Hippocampal formation (tissue), 2 donors: ENCODE results near the gene DHX16.
A peak's percentile ranks its signal among the peaks of the same experiment; 100 is the strongest.

Experiments used
- DNase-seq, 2 donors: peaks; one replicate each; lab custom pipeline; 2025; lab: John Stamatoyannopoulos, UW

DHX16 gene

GRCh38 chr6:30626484-30627366 is 46.1 kb downstream of the DHX16 start, which contains the start of gene ATAT1:
Gene ATAT1, plus strand, starts transcription at chr6:30626874.
- peak; percentile 86 to 87 for DNase-seq

- no peak for DNase-seq
These were observed 47.3 kb downstream of the DHX16 start for GRCh38 chr6:30625511-30625910.

- no peak for DNase-seq
These were observed 53.2 kb downstream of the DHX16 start for GRCh38 chr6:30619561-30619960.

DNA sequence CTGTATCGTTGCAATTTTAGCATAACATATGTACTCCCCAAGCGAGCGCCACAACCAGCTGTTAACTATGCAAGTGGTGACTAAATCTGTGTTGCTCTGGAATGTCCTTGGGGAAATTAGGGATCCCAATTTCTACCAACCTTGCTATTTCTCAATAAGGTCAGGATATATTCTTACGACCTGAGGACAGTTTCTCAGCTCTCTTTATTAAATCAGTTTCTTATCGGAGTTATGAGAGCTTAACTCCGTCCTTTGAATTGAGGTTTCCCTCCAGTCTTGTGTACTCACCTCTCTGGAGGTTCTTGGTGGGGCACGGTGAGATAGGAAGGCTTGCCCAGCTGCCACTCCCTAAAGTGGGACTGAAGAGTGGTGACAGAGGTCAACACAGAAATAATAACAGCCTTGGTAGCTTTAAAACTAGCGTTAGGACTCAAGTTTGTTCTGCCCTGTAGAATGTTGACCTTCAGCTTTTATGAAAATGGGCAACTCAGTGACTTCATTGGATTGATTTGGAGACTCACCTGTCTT is 54.5 kb downstream of the DHX16 start:
- no peak for DNase-seq

DNA sequence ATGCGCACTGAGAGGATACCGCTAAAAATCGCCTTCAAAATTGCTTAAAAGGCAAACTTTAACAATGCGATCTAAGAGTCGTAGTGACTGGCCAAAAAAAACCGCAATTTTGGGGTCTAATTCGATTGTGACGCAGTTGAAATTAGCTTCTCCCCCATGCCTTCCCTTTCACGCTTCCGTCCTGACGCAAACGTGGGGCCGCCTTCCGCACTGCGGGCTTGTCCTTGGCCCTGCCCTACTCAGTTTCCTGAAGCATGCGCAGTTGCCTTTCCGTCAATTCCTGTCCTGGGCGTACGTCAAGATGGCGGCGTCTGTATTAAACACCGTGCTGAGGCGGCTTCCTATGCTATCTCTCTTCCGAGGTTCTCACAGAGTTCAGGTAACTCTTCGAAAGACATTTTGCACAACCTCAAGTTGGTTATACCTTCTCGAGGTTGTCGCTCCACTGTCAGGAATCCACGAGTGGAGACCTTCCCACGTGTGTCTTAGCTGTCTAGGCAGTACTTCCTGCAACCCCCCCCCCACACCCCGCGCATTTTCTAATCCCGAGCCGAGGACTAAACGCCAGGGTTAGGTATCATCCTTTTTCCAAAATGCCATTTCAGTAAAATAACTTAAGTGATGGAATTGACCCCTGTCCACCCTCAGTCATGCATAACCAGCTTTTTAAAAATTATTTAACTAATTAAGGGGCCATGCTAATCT is 55.1 kb downstream of the DHX16 start, which contains the start of gene MRPS18B:
Gene MRPS18B, plus strand, starts transcription at position 276 of the 705 bp plus-strand sequence. Its CDS starts 26 bp downstream, at position 302.
- DNase-seq, result peak; percentile 95 to 97

DNA sequence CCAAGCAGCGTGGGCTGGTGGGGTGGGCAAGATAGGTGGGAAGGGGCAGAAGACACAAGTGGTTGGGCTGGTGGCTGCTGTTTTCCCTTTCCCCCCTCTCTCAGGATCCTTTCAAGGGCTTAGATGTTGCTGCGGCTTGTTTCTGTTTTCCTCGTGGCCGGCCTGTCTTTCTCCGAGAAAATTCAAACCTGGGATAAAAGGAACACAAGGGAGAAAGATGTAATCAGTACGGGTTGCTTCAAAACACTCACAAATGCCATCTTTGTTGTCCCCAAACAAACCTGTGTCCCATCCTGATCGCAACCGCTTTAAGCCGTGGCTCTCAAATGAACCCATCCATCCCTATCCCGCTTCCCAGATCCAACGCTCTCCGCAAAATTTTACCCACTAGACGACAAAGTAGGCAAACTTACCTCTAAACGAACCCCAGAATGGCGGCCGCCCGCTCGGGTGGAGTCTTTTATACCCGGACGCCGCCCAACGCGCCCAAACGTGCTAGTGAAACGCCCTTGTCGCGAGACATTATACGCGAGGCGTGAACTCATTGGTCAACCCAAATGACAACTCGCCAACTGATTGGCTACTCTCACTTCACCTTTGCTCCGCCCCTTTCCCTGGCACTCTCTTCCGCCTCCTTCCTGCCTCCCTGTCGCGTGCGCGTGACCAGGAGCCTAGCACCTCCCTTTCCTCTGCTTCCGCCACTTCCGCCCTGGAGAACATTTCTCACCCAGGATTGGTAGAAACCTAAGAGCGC is 55.8 kb downstream of the DHX16 start, which contains the start of gene PPP1R10:
Gene PPP1R10, minus strand, starts transcription at position 433 of the 754 bp plus-strand sequence. CDS start 7,299 bp downstream, outside the sequence.
- peak; percentile 98 to 99 for DNase-seq

DNA sequence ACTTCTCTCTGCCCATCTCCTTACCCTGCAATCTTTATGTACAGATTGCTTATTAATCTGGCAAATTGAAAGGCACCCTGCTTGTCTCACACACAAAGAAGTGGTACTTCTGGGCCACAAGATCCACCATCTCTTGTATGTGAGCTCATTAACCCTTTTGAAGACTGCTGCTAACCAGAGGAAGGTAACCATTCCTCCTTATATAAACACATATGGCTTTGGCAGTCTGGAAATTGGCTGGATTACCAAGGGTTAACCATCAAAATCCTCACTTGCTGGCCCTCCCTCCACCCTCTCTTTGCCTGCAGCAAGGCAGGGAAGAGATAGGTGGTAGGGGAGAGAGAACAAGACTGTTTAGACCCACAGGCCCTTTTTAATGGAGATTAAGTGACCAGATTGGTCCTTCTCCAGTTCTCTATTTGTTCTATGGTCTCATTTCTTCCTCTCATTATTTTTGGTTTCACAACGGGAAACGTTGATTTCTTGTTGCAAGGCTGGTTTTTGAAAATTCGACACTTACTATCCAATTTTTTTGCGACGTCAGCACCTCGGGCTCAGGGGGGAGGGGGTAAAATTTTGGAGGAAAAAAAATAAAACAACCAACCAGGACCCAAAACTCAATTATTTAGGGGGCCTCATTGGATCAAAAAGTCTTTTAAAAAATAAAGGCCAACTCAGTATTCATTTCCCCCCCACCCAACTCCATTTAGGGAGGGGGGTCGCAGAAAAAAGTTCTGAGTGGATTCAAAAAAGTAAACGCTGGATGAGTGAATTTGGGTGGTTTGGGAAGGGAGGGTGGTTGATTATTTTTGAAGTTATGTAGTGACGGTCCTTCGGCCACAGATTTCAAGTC is 56.6 kb downstream of the DHX16 start:
- DNase-seq, result peak; percentile 7 to 24

DNA sequence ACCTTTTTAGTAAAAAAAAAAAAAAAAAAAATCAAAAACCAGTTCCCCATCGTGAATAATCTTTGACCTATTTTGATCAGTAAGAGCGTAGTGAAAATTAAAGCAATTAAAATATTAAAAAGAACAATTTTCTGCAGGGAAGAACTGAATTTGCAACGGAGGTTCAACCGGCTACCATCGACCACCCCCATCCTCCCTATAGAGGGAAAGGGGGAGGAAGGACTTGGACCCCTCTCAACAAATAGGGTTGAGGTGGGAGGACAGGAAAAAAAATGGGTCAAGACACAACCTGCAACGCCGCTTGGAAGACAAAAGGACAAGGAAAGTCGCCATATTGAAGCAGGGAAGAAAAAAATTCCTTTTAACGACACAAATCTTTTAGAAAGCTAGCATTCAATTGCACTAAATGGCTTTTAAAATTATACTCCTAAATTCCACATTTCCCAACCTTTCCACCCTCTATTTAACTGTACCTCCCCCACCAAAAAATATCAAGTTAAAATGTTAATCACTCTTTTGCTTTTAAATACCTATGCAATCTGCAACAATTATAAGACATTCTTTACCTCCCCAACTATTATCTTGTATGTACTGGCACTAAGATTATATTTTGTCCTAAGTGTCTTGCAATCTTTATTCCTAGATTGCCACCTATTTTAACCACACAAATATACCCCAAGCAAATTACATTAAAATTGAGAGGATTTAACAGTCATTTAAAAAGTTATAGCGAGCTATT is 57.4 kb downstream of the DHX16 start:
- DNase-seq, result peak; percentile 26 to 66

DNA sequence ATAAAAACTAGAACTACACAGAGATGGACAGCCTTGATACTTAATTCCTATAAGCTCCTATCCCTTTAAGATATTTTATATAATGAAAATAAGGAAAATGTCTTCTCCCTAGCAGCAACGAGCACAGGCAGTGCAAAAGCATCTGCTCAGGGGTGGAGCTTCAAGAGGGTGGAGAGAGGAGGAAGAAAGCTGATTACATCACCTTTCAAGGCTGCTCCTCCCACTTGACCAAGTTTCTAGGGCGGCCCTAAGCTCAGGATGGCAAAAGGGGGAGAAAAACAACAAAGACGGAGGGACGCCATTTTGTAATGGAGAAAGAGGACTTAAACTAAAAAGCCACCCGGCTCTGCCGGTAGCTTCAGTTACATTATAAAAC is 58.0 kb downstream of the DHX16 start:
- DNase-seq, result peak; percentile 78 to 99

DNA sequence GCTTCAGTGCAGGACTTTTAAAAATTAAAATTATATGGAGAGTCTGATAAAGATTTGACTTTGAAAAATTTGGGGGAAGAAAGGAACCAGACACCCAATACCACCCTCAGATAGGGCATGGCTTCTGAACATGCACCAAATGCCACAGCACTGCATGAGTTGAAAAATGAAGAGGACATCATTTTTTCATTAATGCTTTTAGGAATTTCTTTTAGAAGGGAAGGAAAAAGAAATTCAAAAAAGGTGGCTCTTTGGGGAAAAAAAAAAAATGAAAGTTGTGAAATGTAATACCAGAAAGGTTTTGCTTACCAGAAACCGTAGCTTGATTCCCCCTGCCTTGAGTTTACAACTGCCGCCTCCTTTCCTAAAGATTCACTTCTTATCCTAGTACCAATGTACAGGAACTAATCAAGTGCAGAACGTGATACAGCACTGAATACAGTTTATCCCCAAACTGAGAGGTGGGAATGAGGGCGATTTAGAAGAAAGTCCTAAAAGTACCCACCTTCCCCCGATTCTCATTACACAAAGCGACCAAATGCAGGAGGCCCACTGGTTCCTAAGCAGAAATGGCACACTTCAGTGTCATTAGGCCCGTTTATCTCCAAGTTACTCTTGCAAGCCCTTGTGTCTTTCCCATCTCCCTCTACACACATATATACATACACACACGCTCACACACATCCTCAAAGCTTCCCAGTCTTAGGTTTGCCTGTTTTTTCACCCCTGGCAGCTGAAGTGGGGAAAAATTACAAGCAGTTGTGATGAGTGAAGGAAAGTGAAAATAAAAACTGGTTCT is 58.6 kb downstream of the DHX16 start:
- peak in 1 of 2 donors; percentile 64 for DNase-seq

DNA sequence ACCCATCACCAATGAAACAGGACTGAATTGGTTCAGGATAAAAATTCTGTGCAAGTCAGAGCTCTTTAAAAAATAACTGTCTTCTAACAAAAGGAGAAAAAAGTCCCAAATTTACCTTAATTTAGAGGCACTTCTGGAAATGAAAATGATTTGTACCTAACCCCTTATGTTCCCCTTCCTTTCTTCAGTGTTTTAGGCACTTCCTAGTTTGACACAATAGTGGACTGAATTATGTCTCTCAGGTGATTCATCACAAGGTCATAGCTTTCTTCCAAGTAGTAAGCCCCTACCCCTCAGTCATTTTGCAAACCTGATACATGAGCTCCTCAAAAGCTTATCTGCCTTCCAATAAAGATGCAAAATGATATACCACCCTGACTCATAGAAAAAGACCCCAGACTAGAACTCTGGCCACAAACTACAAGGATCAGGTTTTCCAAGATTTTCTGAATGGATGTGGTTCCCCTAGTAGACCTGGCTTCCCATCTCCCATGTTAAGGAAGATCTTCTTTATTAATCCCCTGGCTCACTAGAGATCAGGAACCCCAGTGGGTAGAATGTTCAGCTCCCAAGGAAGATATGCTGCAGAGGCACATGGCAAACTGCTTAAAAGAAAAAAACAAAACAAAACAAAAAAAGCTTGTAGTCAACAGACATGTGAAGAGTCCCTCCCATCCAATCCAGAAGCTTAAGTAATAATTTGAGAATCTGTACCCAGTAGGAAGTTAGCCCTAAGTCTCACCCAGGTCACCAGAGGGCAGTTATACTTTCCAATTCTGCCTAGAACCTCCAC is 59.4 kb downstream of the DHX16 start:
- no peak for DNase-seq

GRCh38 chr6:30612687-30613248 is 60.0 kb downstream of the DHX16 start:
- DNase-seq, result no peak

GRCh38 chr6:30612213-30612612 is 60.6 kb downstream of the DHX16 start:
- no peak for DNase-seq

- DNase-seq, result no peak
These were observed 61.0 kb downstream of the DHX16 start for GRCh38 chr6:30611856-30612194.

DNA sequence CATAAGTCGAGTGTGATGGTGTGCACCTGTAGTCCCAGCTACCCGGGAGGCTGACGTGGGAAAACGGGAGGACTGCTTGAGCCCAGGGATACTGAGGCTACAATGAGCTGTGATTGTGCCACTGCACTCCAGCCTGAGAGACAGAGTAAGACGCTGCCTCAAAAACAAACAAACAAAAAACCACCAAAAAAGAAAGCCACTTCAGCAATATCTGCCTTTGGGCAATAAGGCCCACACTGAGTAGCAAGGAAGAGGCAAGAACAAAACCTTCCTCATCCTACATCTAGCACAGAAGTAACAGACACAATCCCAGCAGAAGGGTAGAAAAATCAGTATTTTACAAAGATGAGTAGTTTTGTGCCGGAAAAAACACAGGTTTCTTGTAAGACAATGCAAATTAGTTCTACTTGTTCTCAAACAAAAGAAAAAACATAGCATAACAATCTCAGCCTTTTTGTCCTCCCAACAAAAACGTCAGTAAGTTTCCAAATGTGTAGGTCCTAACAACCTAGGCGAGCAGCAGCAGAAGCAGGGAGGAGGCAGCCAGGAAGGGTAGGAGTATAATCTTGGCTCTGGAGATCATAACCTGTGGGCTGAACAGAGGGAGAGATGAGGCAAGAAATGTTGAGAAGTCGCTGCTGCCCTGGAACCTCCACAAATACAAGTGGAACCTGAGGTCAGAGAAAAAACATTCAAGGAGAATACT is 61.5 kb downstream of the DHX16 start:
- no peak for DNase-seq

GRCh38 chr6:30610065-30610464 is 62.7 kb downstream of the DHX16 start:
- no peak for DNase-seq

DNA sequence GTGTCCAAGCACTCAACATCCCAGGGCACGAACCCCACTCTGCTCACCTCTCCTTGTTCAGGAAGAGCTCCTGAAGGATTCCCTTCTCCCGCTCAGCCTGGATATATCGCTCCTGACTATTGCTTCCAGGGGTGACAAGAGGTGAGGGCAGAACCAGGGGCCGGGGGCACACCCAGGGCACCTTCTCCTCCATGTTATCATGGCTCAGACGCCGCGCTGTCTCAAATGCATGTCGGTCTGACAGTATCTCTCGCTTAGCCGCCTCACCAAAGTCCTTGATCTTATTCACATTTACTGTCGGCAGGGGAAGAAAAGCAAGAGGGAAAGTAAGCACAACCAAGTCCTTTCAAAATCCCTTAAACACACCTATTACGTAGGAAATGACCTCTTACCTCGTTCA is 68.8 kb downstream of the DHX16 start:
- DNase-seq, result no peak
